Muscle layer of duodenum (tissue), 2 donors: ENCODE measurements around the gene PRDM16.

Experiments used
- H3K27ac ChIP-seq: one replicate; pipeline ENCODE4 v1.7.0; 2013; ENCODE audit warnings: mild to moderate bottlenecking, low read length
- H3K27me3 ChIP-seq: one replicate; pipeline ENCODE4 v1.7.0; 2013; ENCODE audit warnings: low read depth, mild to moderate bottlenecking, control low read depth, low read length
- H3K36me3 ChIP-seq, 2 donors: one replicate each; pipeline ENCODE4 v1.7.0; 2013; ENCODE audit warnings: low read length in 2 of 2, control low read depth in 1 of 2, mild to moderate bottlenecking in 1 of 2; ENCODE audit not compliant: insufficient read depth in 2 of 2, control insufficient read depth in 1 of 2
- H3K4me1 ChIP-seq, 2 donors: one replicate each; pipeline ENCODE4 v1.7.0; 2013; ENCODE audit warnings: low read length in 2 of 2, mild to moderate bottlenecking in 2 of 2, control low read depth in 1 of 2, moderate library complexity in 1 of 2; ENCODE audit not compliant: insufficient read depth in 2 of 2, control insufficient read depth in 1 of 2
- H3K4me3 ChIP-seq, 2 donors: one replicate each; pipeline ENCODE4 v1.7.0; 2013; ENCODE audit warnings: low read length in 2 of 2, low read depth in 1 of 2, mild to moderate bottlenecking in 1 of 2
- H3K9me3 ChIP-seq, 2 donors: one replicate each; pipeline ENCODE4 v1.7.0; 2013; ENCODE audit warnings: low read length in 2 of 2, control low read depth in 1 of 2, mild to moderate bottlenecking in 1 of 2; ENCODE audit not compliant: control insufficient read depth in 1 of 2
- donor health status: healthy.

PRDM16 gene

DNA sequence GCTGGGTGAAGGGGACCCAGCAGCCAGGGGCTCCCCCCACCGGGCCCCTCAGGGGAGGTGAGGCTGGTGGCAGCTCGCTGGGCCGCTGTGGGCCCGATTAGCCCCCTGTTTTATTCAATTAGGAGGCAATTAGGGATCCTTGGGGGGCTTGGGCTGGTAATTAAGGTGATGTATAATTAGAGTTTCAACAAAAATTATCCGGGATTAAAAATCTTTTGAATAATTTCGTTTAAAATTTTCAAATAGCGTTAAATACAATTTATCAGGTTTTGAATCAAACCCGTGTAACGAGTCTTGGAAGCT, 4.1 kb downstream of the PRDM16 start:
- Histone ChIP-seq H3K27ac (no peak overlapping the region), H3K27me3 (peaks cover 17% of the 10 kb centered on the region), H3K9me3 (no peaks in the 10 kb centered on the region), H3K36me3 (no peaks in the 10 kb centered on the region), H3K4me3 (no peak overlapping the region), H3K4me1 (peaks cover 0 to 30% of the 10 kb centered on the region in 2 donors)

DNA sequence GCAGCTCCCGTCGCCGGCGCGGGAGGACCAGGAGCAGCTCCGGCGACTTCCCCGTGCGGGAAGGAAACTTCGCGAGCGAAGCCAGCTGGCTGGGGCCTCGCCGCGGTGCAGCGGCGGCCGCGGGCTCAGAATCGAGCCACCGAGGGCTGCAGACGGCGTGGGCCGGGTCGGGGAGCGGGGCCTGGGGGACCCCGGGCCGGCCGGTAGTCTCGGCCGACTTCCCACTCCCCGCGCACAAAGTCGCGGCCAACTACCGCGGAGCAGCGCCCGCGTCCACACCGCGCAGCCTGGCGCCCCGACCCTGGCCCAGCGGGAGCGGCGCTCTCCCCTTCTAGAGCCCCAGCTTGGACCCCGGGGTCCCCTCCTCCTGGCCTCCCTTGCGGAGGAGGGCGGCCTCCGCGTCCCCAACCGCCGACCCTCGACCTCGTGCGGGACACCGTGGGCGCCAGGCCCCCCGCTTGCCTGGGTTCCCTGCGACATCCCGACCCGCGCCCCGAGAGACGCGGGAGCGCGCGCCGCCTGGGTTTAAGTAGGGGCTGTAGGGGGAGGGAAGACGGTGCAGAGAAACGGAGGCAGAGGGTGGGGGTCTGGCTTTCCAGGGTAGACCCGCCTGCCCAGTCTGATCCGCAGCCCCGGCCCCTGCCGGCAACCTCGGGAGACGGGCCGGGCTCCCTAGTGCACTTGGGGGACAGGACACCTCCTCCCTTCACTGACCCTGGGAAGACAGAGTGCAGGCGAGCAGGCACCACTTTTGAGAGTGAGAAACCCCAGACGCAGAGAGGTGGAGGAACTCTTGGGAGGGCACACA, 4.7 kb downstream of the PRDM16 start:
- Histone ChIP-seq H3K9me3 (no peaks in the 10 kb centered on the region), H3K4me1 (peaks cover 0 to 26% of the 10 kb centered on the region in 2 donors), H3K4me3 (peak overlapping the region in 1 of 2 donors; percentile 26), H3K36me3 (no peaks in the 10 kb centered on the region), H3K27ac (no peak overlapping the region), H3K27me3 (peaks cover 17% of the 10 kb centered on the region)

DNA sequence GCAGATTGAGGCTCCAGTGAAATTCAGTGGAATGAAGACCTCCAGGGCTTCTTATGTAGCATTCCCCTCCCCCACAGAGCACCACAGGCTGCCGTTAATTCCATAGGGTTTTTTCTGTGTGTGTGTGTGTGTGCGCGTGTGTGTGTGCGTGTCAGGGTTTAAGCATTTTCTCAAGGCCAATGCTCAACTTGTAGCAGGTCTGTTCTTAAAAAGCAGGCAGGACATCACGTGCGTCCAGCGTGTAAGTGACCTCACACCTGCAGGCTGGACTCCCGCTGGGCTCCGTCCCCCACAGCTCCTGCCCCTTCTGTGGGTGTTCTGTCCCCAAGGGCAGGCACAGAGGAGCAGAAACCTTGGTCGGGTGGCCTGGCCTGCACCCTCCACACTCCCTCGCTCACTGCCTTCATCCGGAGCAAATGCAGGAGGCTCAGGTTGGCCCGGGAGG, 5.3 kb downstream of the PRDM16 start:
- H3K4me3 ChIP-seq, result peak overlapping the region in 1 of 2 donors; percentile 26
- no peaks in the 10 kb centered on the region for H3K9me3 ChIP-seq
- H3K27ac ChIP-seq, result no peak overlapping the region
- H3K4me1 ChIP-seq, result peaks cover 0 to 22% of the 10 kb centered on the region in 2 donors
- H3K27me3 ChIP-seq, result peaks cover 17% of the 10 kb centered on the region
- H3K36me3 ChIP-seq, result no peaks in the 10 kb centered on the region

DNA sequence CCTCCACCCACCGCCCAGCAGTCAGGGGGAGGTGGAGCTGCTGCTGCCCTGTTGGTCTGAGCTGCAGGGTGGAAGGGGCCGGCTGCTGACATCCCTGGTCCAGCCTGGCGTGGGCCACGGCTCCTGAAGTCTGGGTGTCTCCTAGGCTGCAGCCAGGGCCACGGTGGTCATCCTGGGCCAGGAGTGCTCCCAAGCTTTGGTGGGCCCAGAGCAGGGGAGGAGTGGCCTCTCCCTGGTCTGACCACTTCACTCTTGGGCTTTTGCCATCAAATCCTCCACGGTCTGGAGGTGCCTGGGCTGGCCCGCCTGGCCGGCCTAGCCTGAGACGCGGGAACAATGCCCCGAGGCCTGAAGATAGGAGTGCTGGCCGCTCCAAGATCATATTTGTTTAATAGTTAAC, 5.8 kb downstream of the PRDM16 start:
- Histone ChIP-seq H3K27me3 (peaks cover 17% of the 10 kb centered on the region), H3K9me3 (no peaks in the 10 kb centered on the region), H3K36me3 (no peaks in the 10 kb centered on the region), H3K27ac (no peak overlapping the region), H3K4me3 (no peak overlapping the region), H3K4me1 (peaks cover 0 to 22% of the 10 kb centered on the region in 2 donors)

GRCh38 chr1:3075666-3076362, 6.8 kb downstream of the PRDM16 start:
- Histone ChIP-seq H3K36me3 (no peaks in the 10 kb centered on the region), H3K27me3 (peaks cover 17% of the 10 kb centered on the region), H3K27ac (no peak overlapping the region), H3K9me3 (no peaks in the 10 kb centered on the region), H3K4me1 (peaks cover 0 to 18% of the 10 kb centered on the region in 2 donors), H3K4me3 (no peak overlapping the region)

GRCh38 chr1:3076363-3076740, 7.3 kb downstream of the PRDM16 start:
- Histone ChIP-seq H3K9me3 (no peaks in the 10 kb centered on the region), H3K4me3 (no peak overlapping the region), H3K36me3 (no peaks in the 10 kb centered on the region), H3K27me3 (peaks cover 15% of the 10 kb centered on the region), H3K4me1 (peaks cover 0 to 13% of the 10 kb centered on the region in 2 donors), H3K27ac (no peak overlapping the region)

- H3K4me3 ChIP-seq, result no peak overlapping the region
- peaks cover 0 to 12% of the 10 kb centered on the region in 2 donors for H3K4me1 ChIP-seq
- no peaks in the 10 kb centered on the region for H3K9me3 ChIP-seq
- H3K36me3 ChIP-seq, result no peaks in the 10 kb centered on the region
- peaks cover 10% of the 10 kb centered on the region for H3K27me3 ChIP-seq
- H3K27ac ChIP-seq, result no peak overlapping the region
Measured at GRCh38 chr1:3077081-3077480, 8.1 kb downstream of the PRDM16 start.

DNA sequence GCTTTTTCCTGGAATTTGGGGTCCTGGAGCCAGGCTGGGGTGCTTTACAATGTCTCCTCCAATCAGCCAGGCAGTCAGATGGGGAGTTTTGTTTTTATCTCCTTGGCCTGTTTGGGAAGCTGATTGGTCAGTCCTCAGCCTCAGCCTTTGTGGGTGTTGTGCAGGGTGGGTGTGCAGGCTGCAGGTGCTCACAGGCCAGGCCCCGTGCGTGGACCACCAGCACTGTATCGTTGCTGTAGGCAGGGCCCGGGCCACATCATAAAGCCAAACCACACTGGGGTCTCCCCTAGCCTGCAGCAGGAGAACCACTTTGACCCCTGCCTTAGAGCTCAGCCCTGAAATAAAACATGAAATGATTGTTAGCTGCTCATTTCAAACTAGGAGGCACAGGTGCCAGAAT, 8.6 kb downstream of the PRDM16 start:
- Histone ChIP-seq H3K9me3 (no peaks in the 10 kb centered on the region), H3K4me3 (no peak overlapping the region), H3K27ac (no peak overlapping the region), H3K27me3 (peaks cover 5% of the 10 kb centered on the region), H3K36me3 (no peaks in the 10 kb centered on the region), H3K4me1 (peaks cover 0 to 12% of the 10 kb centered on the region in 2 donors)

GRCh38 chr1:3078430-3078861, 9.4 kb downstream of the PRDM16 start:
- Histone ChIP-seq H3K36me3 (no peaks in the 10 kb centered on the region), H3K4me1 (peaks cover 0 to 7% of the 10 kb centered on the region in 2 donors), H3K27me3 (peaks cover 3% of the 10 kb centered on the region), H3K27ac (no peak overlapping the region), H3K4me3 (no peak overlapping the region), H3K9me3 (no peaks in the 10 kb centered on the region)

DNA sequence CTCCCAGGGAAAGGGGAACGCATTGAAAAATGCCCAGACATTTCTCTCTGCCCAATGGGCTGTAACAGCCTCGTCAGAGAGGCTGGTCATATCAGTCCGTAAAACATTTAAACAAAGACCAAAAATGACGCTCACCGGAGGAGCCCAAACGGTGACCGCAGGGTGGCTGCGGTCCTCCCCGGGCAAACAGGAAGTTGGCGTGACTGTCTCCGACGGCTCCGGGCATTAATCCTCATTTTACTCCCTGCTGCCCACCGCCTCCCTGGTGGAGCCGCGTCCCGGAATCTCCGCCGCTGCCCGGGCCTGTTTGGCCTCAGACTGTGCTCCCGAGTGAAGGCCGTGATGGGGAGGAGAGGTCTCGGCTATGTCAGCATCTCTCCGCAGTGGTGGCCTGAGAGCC, 9.9 kb downstream of the PRDM16 start:
- no peak overlapping the region for H3K27ac ChIP-seq
- no peaks in the 10 kb centered on the region for H3K9me3 ChIP-seq
- no peaks in the 10 kb centered on the region for H3K36me3 ChIP-seq
- peaks cover 3% of the 10 kb centered on the region for H3K27me3 ChIP-seq
- peaks cover 0 to 3% of the 10 kb centered on the region in 2 donors for H3K4me1 ChIP-seq
- no peak overlapping the region for H3K4me3 ChIP-seq

DNA sequence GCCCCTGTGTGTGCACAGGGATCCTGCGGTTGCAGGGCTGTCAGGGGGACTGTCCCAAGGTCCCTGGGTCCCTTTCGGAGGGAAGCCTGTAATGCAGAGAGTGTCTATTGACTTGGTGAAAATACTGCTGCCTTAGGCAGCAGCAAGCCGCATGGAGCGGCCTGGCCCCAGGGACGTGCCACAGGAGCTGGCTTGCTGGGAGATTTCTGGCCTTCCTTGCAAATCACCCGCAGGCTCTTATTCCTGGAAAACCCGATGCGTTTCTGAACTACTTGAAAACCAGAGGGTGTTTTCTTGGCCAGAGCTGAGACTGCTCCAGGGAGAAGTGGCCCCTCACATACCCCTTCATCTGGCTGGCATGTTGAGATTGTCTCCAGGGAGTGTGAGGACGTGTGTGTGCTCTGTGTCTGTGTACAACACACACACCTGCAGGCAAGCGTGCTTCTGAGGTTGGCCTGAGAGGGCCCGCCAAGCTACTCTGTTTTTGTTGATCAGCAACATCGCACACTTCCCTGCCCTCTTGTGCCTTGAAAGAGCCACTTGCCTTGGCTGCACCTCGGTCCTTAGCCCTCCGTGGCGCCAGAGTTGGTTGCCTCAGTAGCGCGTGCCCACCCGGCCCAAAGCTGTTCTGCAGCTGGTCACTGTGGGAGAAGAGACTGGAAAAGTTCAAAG, 10.5 kb downstream of the PRDM16 start:
- H3K36me3 ChIP-seq, result no peaks in the 10 kb centered on the region
- H3K27me3 ChIP-seq, result no peaks in the 10 kb centered on the region
- H3K9me3 ChIP-seq, result no peaks in the 10 kb centered on the region
- H3K4me3 ChIP-seq, result no peak overlapping the region
- H3K27ac ChIP-seq, result no peak overlapping the region
- no peaks in the 10 kb centered on the region for H3K4me1 ChIP-seq
